HG03060 (cell line): ENCODE measurements around the gene GPR33.
"Not testable (repeated sequence)": the region's sequence is repeated elsewhere in the genome, so short reads cannot be mapped to it uniquely, and the experiment has no call there.

Experiments
- ATAC-seq: cut with Tn5 transposase; IDR thresholded peaks from one replicate; pipeline ENCODE4 v1.9.1; 2021; ENCODE audit warnings: low read depth, moderate number of reproducible peaks; ENCODE audit not compliant: unreplicated experiment

GPR33 gene

DNA sequence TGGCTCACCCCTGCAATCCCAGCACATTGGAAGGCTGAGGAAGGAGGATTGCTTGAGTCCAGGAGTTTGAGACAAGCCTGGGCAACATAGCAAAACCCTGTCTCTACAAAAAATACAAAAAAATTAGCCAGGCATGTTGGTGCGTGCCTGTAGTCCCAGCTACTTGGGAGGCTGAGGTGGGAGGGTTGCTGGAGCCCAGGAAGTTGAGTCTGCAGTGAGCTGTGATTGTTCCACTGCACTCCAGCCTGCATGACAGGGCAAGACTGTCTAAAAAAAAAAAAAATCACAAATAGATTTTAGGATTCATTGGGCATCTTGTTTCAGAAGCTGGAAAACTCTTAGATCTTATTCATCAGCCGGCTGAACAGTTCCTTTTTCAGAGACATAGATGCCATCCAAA is 25.4 kb downstream of the GPR33 start:
- not testable (repeated sequence) for ATAC-seq

DNA sequence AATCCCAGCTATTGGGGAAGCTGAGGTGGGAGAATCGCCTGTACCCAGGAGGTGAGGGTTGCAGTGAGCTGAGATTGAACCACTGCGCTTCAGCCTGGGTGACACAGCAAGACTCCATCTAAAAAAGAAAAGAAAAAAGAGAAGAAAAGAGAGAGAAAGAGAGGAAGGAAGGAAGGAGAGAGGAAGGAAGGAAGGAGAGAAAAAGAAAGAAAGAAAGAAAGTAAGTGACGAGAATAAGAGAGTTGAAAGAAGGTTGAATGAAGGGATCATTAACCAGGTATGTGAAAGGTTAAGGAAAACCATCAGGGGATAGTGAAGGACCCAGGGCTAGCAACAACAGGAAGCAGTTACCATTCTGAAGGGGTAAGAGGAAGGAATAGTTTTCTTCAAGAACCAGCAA is 26.3 kb downstream of the GPR33 start:
- no peak for ATAC-seq

- no peak for ATAC-seq
Measured at GRCh38 chr14:31457665-31458659, 29.9 kb downstream of the GPR33 start.

- peak; percentile 93 for ATAC-seq
Measured at GRCh38 chr14:31456841-31457664, 30.8 kb downstream of the GPR33 start, which contains the start of gene DTD2. Gene DTD2 (minus strand): TSS chr14:31457506. CDS start chr14:31457393, 113 bp downstream.

DNA sequence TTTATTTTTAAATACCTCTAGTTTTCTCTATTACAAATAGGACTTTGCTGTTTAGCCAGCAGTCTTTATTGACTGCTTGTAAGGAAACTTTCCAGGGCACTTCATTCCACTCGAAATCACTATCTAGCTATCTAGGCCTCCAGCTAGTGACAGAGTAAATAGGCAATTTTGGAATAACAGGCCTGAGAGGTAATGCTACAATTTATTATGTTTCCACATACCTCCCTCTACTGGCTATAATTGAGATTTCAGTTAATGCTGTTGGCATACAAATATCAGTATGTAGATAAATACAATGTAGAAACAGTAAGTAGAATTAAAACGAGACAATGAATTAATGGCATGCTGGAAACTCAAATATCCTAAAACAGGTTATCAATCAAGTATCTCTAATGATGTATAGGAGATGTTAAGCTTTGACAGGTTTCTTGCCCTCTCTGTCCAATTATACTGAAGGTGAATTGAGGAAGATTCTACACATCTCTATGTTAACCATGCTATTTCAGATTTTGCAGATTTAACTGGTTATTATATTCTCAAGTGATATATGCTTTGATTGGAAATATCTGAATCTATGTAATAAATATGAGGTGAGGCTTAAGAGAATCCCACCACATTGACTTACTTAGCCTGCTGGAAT is 37.7 kb downstream of the GPR33 start:
- ATAC-seq: peak; percentile 69

GRCh38 chr14:31449136-31449535 is 38.7 kb downstream of the GPR33 start:
- ATAC-seq: no peak

DNA sequence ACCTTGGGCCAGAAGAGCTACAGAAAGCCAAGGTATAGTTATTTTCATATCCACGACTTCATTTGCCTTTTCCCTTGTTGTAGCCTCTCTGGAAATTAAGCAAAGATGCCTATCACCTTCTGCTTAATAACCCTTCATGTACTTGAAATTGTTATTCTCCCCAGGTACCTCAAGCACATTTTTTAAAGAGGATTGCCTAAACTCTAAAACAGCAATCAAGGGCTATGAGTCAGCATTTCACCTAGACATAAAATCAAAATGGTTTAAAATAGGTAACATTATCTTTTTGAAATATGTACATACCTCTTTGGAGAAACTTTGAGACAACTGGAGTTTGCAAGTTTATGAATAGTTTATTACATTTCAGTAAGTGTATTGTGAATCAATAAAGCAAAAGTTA is 42.1 kb downstream of the GPR33 start:
- ATAC-seq: no peak

DNA sequence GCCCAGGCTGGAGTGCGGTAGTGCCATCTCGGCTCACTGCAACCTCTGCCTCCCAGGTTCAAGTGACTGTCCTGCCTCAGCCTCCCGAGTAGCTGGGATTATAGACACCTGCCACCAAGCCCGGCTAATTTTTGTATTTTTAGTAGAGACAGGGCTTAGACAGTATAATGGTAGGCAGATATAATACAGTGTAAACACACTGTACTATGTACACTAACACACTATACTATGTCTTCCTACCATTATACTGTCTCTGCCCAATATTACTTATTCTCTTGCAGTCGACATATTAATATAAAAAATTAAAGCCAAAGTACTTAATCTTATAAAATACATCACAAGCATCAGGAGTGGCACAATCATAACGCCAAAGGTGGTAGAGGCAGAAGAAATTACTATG is 45.6 kb downstream of the GPR33 start:
- ATAC-seq: no peak

- ATAC-seq: no peak
Measured at GRCh38 chr14:31441273-31442111, 46.3 kb downstream of the GPR33 start.

GRCh38 chr14:31440280-31440679 is 47.6 kb downstream of the GPR33 start:
- ATAC-seq: no peak

DNA sequence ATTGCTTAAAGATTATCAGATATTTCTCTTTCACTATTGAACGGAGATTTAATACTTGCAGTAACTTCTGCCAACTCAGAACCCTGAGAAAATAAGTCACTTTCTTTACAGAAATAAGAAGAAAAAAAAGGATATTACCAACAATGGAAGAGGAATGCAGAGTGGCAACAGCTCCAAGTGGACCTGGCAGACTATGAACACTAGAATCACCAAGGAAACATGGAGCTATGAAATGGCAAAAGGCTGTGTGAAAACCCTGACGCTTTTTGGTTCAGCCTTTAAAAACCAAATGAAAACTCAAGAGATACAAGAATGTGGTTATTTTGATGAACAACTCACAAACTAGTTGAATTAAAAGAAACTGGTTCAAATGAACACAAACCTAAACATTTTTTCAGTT is 48.3 kb downstream of the GPR33 start:
- ATAC-seq: no peak

DNA sequence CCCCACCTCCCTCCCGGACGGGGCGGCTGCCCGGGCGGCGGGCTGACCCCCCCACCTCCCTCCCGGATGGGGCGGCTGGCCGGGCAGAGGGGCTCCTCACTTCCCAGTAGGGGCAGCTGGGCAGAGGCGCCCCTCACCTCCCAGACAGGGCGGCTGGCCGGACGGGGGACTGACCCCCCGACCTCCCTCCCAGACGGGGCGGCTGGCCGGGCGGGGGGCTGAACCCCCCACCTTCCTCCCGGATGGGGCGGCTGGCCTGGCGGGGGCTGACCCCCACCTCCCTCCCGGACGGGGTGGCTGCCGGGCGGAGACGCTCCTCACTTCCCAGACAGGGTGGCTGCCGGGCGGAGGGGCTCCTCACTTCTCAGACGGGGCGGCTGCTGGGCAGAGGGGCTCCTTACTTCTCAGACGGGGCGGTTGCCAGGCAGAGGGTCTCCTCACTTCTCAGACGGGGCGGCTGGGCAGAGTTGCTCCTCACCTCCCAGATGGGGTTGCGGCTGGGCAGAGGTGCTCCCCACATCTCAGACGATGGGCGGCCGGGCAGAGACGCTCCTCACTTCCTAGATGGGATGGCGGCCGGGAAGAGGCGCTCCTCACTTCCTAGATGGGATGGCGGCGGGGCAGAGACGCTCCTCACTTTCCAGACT is 50.7 kb downstream of the GPR33 start:
- not testable (repeated sequence) for ATAC-seq

GRCh38 chr14:31435276-31435675 is 52.6 kb downstream of the GPR33 start:
- no peak for ATAC-seq
